Adrenal gland (tissue), 12 donors: ENCODE data around the gene CNTNAP2. TPM values are rescaled to one million over a fixed set of nuclear protein-coding genes. Genes with fewer than 3 reads are reported as not detected.

Experiments used
- DNase-seq, 7 donors: peaks; one replicate each; pipeline ENCODE4 v3.0.0-alpha.2; 2019 to 2020
- H3K27ac ChIP-seq, 5 donors: fragments of 200-600 bp; sonication (generic) in 4 of 5; 1 replicate in 3 of 5; 2 replicates in 2 of 5; pipeline versions ENCODE4 v1.5.1 to v1.8.0; 2016 to 2020; ENCODE audit warnings: mild to moderate bottlenecking in 1 of 5
- H3K27me3 ChIP-seq: fragments of 200-600 bp; 2 replicates; pipeline ENCODE4 v1.8.0; 2021
- H3K36me3 ChIP-seq, 2 donors: fragments of 200-600 bp; replicated peaks in 1 of 2; 1 replicate in 1 of 2; 2 replicates in 1 of 2; pipeline versions ENCODE4 v1.5.1 to v1.8.0; 2018 to 2022
- H3K4me1 ChIP-seq, 2 donors: fragments of 200-600 bp; replicated peaks in 1 of 2; 1 replicate in 1 of 2; 2 replicates in 1 of 2; pipeline versions ENCODE4 v1.5.1 to v1.8.0; 2018 to 2021
- H3K4me3 ChIP-seq, 4 donors: fragments of 200-600 bp; sonication (generic) in 3 of 4; one replicate each; pipeline ENCODE4 v1.5.1; 2016 to 2018
- H3K9me3 ChIP-seq, 3 donors: fragments of 200-600 bp; sonication (generic) in 1 of 3; replicated peaks in 1 of 3; 1 replicate in 2 of 3; 2 replicates in 1 of 3; pipeline versions ENCODE4 v1.5.1 to v1.8.0; 2016 to 2021
- CTCF ChIP-seq, 6 experiments: fragments of 450-650 bp in 4 of 6; fragments of 200-600 bp in 2 of 6; sonication (generic) in 1 of 6; IDR thresholded peaks; 1 replicate in 5 of 6; 2 replicates in 1 of 6; pipeline versions ENCODE4 v1.5.1 to v1.8.0; 2016 to 2021; ENCODE audit warnings: antibody characterized with exemption in 6 of 6, mild to moderate bottlenecking in 2 of 6, moderate library complexity in 1 of 6
- POLR2A ChIP-seq, 2 donors: fragments of 450-650 bp; IDR thresholded peaks; one replicate each; pipeline ENCODE4 v1.6.1; 2017; ENCODE audit warnings: antibody characterized with exemption in 2 of 2, mild to moderate bottlenecking in 2 of 2, moderate library complexity in 1 of 2
- WGBS, 4 donors: extraction: QIAGEN DNeasy Blood & Tissue Kit in 2 of 4; methylation state at CpG; one replicate each; pipeline versions ENCODE4 v1.1.5 to v1.1.7; 2013 to 2017; 5-methylcytosine and 5-hydroxymethylcytosine counted together
- intact Hi-C, 2 donors: fragments of 100-400 bp; cut with DNase I; formaldehyde crosslinking; loops; one replicate each; pipeline versions ENCODE4 v1.14.1 to v1.15.0; 2022 to 2023
- polyA plus RNA-seq, 3 donors: library from polyadenylated mRNA; stranded (reverse); fragments of 200-250 nt in 2 of 3; fragments of 350-450 nt in 1 of 3; fragmentation: Illumina TruSeq in 1 of 3; extraction: RNeasy Lipid Tissue Mini Kit (QIAGEN cat#74804) in 1 of 3; gene quantifications; one replicate each; pipeline ENCODE4 v1.2.3, GENCODE V29; 2013 to 2014
- total RNA-seq, 9 donors: library from RNA; depleted of rRNA in 4 of 9; stranded (reverse); fragments of >200 nt in 4 of 9; fragments of 120-200 nt in 1 of 9; fragmentation: NEBNext Ultra II Directional in 1 of 9; extraction: Animal tissue kit (Norgen Biotek cat#: 25700) in 1 of 9; gene quantifications; one replicate each; pipeline versions ENCODE4 v1.1.0 to v1.2.4, GENCODE V29; 2013 to 2023
- donor health status: healthy with polysubstance abuse.
- donor health status: Bipolar disorder and iron deficiency.
- donor health status: DM: yes; HTN: yes; CAD: no.
- donor health status: DM: no; HTN: no; CAD: no.
- donor health status: DM: no; HTN: no; CAD: no.
- donor health status: DM: yes; HTN: yes; CAD: no.

CNTNAP2 gene
- total and polyA plus RNA-seq, 12 donors: 0.14 to 6.3 (median 1.8) TPM; not detected in 2

GRCh38 chr7:147070886-147071285 lies 954.3 kb downstream of the CNTNAP2 start:
- intact Hi-C loops: no loop called here

GRCh38 chr7:147071536-147071935 lies 954.9 kb downstream of the CNTNAP2 start:
- Histone ChIP-seq H3K27ac (no peak overlapping the region), H3K4me3 (no peak overlapping the region), H3K4me1 (no peaks in the 10 kb centered on the region), H3K27me3 (no peaks in the 10 kb centered on the region), H3K36me3 (no peaks in the 10 kb centered on the region), H3K9me3 (no peaks in the 10 kb centered on the region)
- intact Hi-C loops: no loop called here
- no peak for DNase-seq
- 65 to 85% (median 70%) methylated on average over 1 of the region's 1 CpG for WGBS, 4 donors
- TF ChIP-seq POLR2A (IDR thresholded peaks at IDR 0.05) (no peak), CTCF (IDR thresholded peaks at IDR 0.05) (no peak)

More at GRCh38 chr7:147070886-147071285, 954.3 kb downstream of the CNTNAP2 start:
- Histone ChIP-seq H3K9me3 (no peaks in the 10 kb centered on the region), H3K27me3 (no peaks in the 10 kb centered on the region), H3K27ac (no peak overlapping the region), H3K4me3 (no peak overlapping the region), H3K4me1 (no peaks in the 10 kb centered on the region), H3K36me3 (no peaks in the 10 kb centered on the region)
- 68 to 86% (median 77%) methylated on average over 1 of the region's 1 CpG for WGBS, 4 donors
- no peak for DNase-seq
- TF ChIP-seq POLR2A (IDR thresholded peaks at IDR 0.05): no peak
- TF ChIP-seq CTCF (IDR thresholded peaks at IDR 0.05): no peak

GRCh38 chr7:147078312-147078711 lies 961.7 kb downstream of the CNTNAP2 start:
- TF ChIP-seq CTCF (IDR thresholded peaks at IDR 0.05) (no peak), POLR2A (IDR thresholded peaks at IDR 0.05) (no peak)
- Histone ChIP-seq H3K4me1 (no peaks in the 10 kb centered on the region), H3K27me3 (no peaks in the 10 kb centered on the region), H3K27ac (no peak overlapping the region), H3K4me3 (no peak overlapping the region), H3K36me3 (no peaks in the 10 kb centered on the region), H3K9me3 (no peaks in the 10 kb centered on the region)
- intact Hi-C loops: no loop called here
- WGBS, 4 donors: 63 to 74% (median 73%) methylated on average over 3 of the region's 3 CpGs
- DNase-seq: no peak

- no peak overlapping the region for H3K27ac ChIP-seq
- WGBS, 4 donors: 77 to 85% (median 78%) methylated on average over 5 of the region's 5 CpGs
- H3K27me3 ChIP-seq: no peaks in the 10 kb centered on the region
- H3K4me3 ChIP-seq: no peak overlapping the region
- no peaks in the 10 kb centered on the region for H3K36me3 ChIP-seq
- no peaks in the 10 kb centered on the region for H3K4me1 ChIP-seq
- TF ChIP-seq POLR2A (IDR thresholded peaks at IDR 0.05) (no peak), CTCF (IDR thresholded peaks at IDR 0.05) (no peak)
- H3K9me3 ChIP-seq: no peaks in the 10 kb centered on the region
- DNase-seq: no peak
- intact Hi-C loops: no loop called here
Observed at GRCh38 chr7:147079083-147079482, 962.5 kb downstream of the CNTNAP2 start.
